Middle frontal gyrus (tissue), 1 donor: ENCODE measurements around the gene HPCAL1.

Source experiments
- DNase-seq: peaks from one replicate; pipeline ENCODE4 v3.0.0-alpha.2; 2015; ENCODE audit warnings: low spot score; ENCODE audit errors: extremely low spot score

HPCAL1 gene

GRCh38 chr2:10422251-10422650, 119.5 kb downstream of the HPCAL1 start:
- no peak for DNase-seq

GRCh38 chr2:10422732-10423399, 120.2 kb downstream of the HPCAL1 start:
- DNase-seq, result no peak

GRCh38 chr2:10423400-10423774, 120.7 kb downstream of the HPCAL1 start:
- DNase-seq, result no peak

GRCh38 chr2:10424051-10424450, 121.3 kb downstream of the HPCAL1 start:
- no peak for DNase-seq

- DNase-seq, result no peak
Observed at GRCh38 chr2:10424916-10425505, 122.3 kb downstream of the HPCAL1 start.

- no peak for DNase-seq
Observed at GRCh38 chr2:10425699-10426098, 123.0 kb downstream of the HPCAL1 start.

- DNase-seq, result no peak
Observed at GRCh38 chr2:10426726-10427617, 124.3 kb downstream of the HPCAL1 start.

GRCh38 chr2:10427618-10427949, 124.9 kb downstream of the HPCAL1 start:
- DNase-seq, result no peak

- no peak for DNase-seq
Observed at GRCh38 chr2:10428355-10428754, 125.7 kb downstream of the HPCAL1 start.

GRCh38 chr2:10428924-10429323, 126.2 kb downstream of the HPCAL1 start:
- DNase-seq, result no peak

GRCh38 chr2:10430886-10431622, 128.3 kb downstream of the HPCAL1 start:
- DNase-seq, result no peak

GRCh38 chr2:10431797-10432196, 129.1 kb downstream of the HPCAL1 start:
- no peak for DNase-seq

- no peak for DNase-seq
Observed at GRCh38 chr2:10432311-10433181, 129.8 kb downstream of the HPCAL1 start.

- no peak for DNase-seq
Observed at GRCh38 chr2:10433264-10433946, 130.7 kb downstream of the HPCAL1 start.

- DNase-seq, result no peak
Observed at GRCh38 chr2:10433947-10434885, 131.5 kb downstream of the HPCAL1 start.

- peak; percentile 51 for DNase-seq
Observed at GRCh38 chr2:10434886-10435819, 132.4 kb downstream of the HPCAL1 start.

GRCh38 chr2:10435820-10436204, 133.1 kb downstream of the HPCAL1 start:
- no peak for DNase-seq

GRCh38 chr2:10436583-10437110, 133.9 kb downstream of the HPCAL1 start:
- DNase-seq, result no peak
